ENCODE measurements around the gene MSI2. TPM values are rescaled to one million over a fixed set of nuclear protein-coding genes. Genes with fewer than 3 reads are reported as not detected.
"Not testable (repeated sequence)": the region's sequence is repeated elsewhere in the genome, so short reads cannot be mapped to it uniquely, and the experiment has no call there.

The MSI2 gene
- total RNA-seq, 3 donors from 2014 or later, result 13.4 to 89.1 (median 71.1) TPM

DNA sequence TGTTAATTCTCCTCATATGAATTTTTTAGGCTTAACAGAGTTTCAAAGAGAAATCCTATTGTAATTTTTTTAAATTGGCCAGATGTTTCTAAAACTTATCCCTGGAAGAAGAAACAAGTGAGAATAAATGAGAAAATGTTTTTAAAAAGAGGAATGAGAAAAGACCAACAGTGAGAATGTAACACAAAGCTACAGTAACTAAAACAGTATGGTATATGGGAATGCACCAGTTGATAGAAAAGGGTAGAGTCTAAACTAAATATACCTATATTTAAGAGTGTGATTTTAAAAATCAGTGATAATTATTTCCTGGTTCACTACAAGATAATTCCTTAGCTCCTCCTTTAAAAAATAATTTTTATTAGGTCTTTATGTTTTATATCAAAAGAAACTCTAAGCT lies 360.9 kb downstream of the MSI2 start:
- TF ChIP-seq POLR2AphosphoS5 (IDR thresholded peaks at IDR 0.05) (no peak), POLR2A (IDR thresholded peaks at IDR 0.05) (no peak)
- no peak for DNase-seq (ENCODE audit: low spot score in 2 of 2)

GRCh38 chr17:57619061-57619937 lies 363.0 kb downstream of the MSI2 start:
- H3K27me3 ChIP-seq, result no peaks in the 10 kb centered on the region
- TF ChIP-seq POLR2A (IDR thresholded peaks at IDR 0.05), result no peak
- TF ChIP-seq, protein P1, sequence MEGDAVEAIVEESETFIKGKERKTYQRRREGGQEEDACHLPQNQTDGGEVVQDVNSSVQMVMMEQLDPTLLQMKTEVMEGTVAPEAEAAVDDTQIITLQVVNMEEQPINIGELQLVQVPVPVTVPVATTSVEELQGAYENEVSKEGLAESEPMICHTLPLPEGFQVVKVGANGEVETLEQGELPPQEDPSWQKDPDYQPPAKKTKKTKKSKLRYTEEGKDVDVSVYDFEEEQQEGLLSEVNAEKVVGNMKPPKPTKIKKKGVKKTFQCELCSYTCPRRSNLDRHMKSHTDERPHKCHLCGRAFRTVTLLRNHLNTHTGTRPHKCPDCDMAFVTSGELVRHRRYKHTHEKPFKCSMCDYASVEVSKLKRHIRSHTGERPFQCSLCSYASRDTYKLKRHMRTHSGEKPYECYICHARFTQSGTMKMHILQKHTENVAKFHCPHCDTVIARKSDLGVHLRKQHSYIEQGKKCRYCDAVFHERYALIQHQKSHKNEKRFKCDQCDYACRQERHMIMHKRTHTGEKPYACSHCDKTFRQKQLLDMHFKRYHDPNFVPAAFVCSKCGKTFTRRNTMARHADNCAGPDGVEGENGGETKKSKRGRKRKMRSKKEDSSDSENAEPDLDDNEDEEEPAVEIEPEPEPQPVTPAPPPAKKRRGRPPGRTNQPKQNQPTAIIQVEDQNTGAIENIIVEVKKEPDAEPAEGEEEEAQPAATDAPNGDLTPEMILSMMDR (IDR thresholded peaks at IDR 0.05), result no peak
- TF ChIP-seq POLR2AphosphoS5 (IDR thresholded peaks at IDR 0.05), result no peak
- no peaks in the 10 kb centered on the region for H3K9me3 ChIP-seq
- H3K4me3 ChIP-seq, result no peak overlapping the region
- no peak overlapping the region for H3K27ac ChIP-seq
- DNase-seq (ENCODE audit: low spot score in 2 of 2), result peak in 1 of 2 donors; percentile 49
- H3K36me3 ChIP-seq, result no peaks in the 10 kb centered on the region
- H3K4me1 ChIP-seq, result no peaks in the 10 kb centered on the region
- intact Hi-C loops (cut with DNase I; ENCODE audit: low total_unique reads), result no loop called here

More for the DNA sequence above, 360.9 kb downstream of the MSI2 start:
- Histone ChIP-seq H3K4me3 (no peak overlapping the region), H3K9me3 (no peaks in the 10 kb centered on the region), H3K36me3 (no peaks in the 10 kb centered on the region), H3K27ac (no peak overlapping the region), H3K27me3 (no peaks in the 10 kb centered on the region), H3K4me1 (no peaks in the 10 kb centered on the region)
- intact Hi-C loops (cut with DNase I; ENCODE audit: low total_unique reads), result no loop called here

DNA sequence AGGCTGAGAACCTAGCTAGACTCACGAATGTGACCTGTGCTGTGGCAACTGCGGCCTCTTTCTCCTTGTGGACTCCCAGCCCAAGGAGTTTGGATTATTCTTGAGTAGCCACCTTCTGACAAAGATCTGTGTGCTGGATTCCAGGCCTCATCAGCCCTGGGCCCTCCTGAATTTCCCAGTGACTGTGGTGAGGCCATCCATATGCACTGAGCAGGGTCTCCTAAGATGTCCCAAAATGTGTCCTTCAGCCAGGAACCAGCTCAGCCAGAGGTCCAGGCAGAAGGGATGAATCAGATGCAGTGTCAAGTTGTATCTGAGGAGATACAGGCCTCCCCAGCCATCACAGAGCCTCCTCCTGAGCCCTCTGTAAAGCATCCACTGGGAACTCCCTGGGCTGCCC lies 364.3 kb downstream of the MSI2 start:
- Histone ChIP-seq H3K27ac (no peak overlapping the region), H3K27me3 (no peaks in the 10 kb centered on the region), H3K4me3 (no peak overlapping the region), H3K4me1 (no peaks in the 10 kb centered on the region), H3K9me3 (no peaks in the 10 kb centered on the region), H3K36me3 (no peaks in the 10 kb centered on the region)
- TF ChIP-seq, protein P1 (IDR thresholded peaks at IDR 0.05), result no peak
- no peak for TF ChIP-seq POLR2AphosphoS5 (IDR thresholded peaks at IDR 0.05)
- no peak for TF ChIP-seq POLR2A (IDR thresholded peaks at IDR 0.05)
- intact Hi-C loops (cut with DNase I; ENCODE audit: low total_unique reads), result no loop called here
- peak in 1 of 2 donors; percentile 28 for DNase-seq (ENCODE audit: low spot score in 2 of 2)

GRCh38 chr17:57621791-57622190 lies 365.5 kb downstream of the MSI2 start:
- DNase-seq (ENCODE audit: low spot score in 2 of 2), result peak in 1 of 2 donors; percentile 6
- H3K4me1 ChIP-seq; H3K27me3 ChIP-seq; intact Hi-C loops (cut with DNase I; ENCODE audit: low total_unique reads); H3K36me3 ChIP-seq; H3K9me3 ChIP-seq; H3K4me3 ChIP-seq; H3K27ac ChIP-seq: not testable (repeated sequence)

GRCh38 chr17:57622306-57622682 lies 366.0 kb downstream of the MSI2 start:
- peak in 1 of 2 donors; percentile 6 for DNase-seq (ENCODE audit: low spot score in 2 of 2)
- Histone ChIP-seq H3K27ac (no peak overlapping the region), H3K27me3 (no peaks in the 10 kb centered on the region), H3K36me3 (no peaks in the 10 kb centered on the region), H3K4me3 (no peak overlapping the region), H3K9me3 (no peaks in the 10 kb centered on the region), H3K4me1 (no peaks in the 10 kb centered on the region)
- intact Hi-C loops (cut with DNase I; ENCODE audit: low total_unique reads), result no loop called here
- TF ChIP-seq POLR2A (IDR thresholded peaks at IDR 0.05), result no peak
- TF ChIP-seq, protein P1 (IDR thresholded peaks at IDR 0.05), result no peak
- no peak for TF ChIP-seq POLR2AphosphoS5 (IDR thresholded peaks at IDR 0.05)

- H3K27ac ChIP-seq, result no peak overlapping the region
- H3K4me3 ChIP-seq, result no peak overlapping the region
- intact Hi-C loops (cut with DNase I; ENCODE audit: low total_unique reads), result no loop called here
- no peak for TF ChIP-seq POLR2AphosphoS5 (IDR thresholded peaks at IDR 0.05)
- TF ChIP-seq, protein P1 (IDR thresholded peaks at IDR 0.05), result no peak
- TF ChIP-seq POLR2A (IDR thresholded peaks at IDR 0.05), result no peak
- H3K4me1 ChIP-seq, result no peaks in the 10 kb centered on the region
- H3K27me3 ChIP-seq, result no peaks in the 10 kb centered on the region
- DNase-seq (ENCODE audit: low spot score in 2 of 2), result peak in 1 of 2 donors; percentile 19
- no peaks in the 10 kb centered on the region for H3K9me3 ChIP-seq
- no peaks in the 10 kb centered on the region for H3K36me3 ChIP-seq
These were observed 366.5 kb downstream of the MSI2 start for GRCh38 chr17:57622683-57623433.
